DMS79 (cell line): Measurements from ENCODE around the gene SEMA5A.
"Not testable (repeated sequence)": the region's sequence is repeated elsewhere in the genome, so short reads cannot be mapped to it uniquely, and the experiment has no call there.

Experiments
- DNase-seq: peaks from one replicate; lab custom pipeline; 2025; lab: John Stamatoyannopoulos, UW

SEMA5A gene

DNA sequence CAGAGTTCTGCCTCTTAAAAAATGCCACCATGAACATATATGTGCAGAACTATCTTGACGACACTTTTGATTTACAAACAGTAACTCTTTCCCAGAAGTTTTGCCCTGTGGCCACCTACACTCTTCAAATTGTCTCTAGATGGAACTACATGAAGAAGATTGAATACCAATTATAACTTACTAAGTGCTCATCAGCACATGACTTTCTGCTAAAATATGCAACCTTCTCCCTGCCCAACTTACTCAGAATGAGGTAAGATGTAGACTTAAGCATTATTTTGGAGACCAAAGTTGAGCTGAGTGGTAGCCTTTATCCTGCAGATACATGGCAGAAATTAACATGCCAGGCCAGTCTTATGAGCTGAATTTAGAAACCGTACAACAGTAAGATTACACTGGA, 105.4 kb downstream of the SEMA5A start:
- no peak for DNase-seq

DNA sequence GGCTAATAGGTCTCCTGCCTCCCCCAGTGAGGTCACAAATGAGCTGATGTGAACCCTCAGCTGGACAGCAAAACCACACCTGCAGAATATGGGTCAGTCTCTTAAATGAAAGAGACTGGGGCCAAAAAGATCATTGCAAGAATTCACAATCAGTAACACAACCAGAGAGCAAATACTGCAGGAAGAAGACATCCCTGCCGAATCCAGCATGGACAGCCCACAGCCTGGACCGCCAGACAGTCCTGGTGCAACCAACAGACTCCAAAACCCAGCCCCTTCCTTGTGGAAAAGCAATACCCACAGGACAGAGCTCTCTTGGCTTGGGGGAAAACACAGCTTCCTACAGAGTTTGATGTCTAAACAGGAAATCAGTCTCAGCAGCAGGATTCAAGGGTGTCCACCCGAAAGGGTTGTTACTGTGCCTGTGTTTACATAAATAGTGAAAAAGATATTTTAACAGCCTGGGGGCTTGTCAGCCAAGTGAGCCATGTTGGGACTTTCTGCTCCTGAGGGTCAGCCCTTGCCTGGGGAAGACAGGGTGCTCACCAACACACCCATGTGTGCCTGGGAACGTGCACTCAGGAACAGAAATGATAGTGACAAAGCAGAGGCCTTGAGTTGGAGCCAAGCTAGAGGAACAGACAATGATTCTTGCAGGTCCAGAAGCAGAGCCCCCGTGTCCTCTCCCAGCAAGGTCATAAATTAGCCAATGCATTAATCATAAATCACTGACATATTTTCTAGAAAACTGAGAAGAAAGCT, 106.2 kb downstream of the SEMA5A start:
- no peak for DNase-seq

DNA sequence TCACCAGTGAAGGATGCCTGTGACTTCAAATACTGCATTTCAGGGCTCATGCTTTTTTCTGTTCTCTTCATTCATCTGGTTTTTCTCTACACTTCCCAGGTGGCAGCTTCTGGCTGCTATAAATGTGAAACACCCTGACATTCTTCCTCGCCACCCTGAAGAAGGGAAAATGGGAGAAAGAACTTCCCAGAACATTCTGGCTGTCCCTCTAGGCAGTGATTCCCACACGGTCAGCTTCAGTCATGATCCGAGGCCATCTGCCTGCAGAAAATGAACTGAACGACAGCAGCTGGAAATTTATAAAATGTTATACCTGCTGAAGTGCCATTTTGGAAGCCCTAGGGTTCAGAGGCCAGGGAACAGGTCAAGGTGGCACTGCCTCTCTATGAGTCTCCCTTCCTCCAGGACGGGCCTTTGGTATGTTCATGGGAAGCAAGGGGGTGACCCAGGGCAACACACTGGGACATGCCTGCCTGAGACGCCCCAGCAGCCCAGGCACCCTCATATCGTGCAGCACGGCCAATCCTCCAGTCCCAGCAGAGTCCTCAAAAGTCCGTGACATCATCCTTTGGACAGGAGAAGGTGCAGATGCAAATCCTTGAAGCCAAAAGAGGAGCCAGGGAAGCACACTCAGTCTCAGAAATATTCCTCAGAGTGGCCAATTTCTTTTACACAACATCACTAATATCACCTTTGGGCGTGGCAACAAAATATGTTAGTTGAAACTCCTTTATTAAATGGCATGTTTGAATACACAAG, 107.1 kb downstream of the SEMA5A start:
- DNase-seq, result no peak

DNA sequence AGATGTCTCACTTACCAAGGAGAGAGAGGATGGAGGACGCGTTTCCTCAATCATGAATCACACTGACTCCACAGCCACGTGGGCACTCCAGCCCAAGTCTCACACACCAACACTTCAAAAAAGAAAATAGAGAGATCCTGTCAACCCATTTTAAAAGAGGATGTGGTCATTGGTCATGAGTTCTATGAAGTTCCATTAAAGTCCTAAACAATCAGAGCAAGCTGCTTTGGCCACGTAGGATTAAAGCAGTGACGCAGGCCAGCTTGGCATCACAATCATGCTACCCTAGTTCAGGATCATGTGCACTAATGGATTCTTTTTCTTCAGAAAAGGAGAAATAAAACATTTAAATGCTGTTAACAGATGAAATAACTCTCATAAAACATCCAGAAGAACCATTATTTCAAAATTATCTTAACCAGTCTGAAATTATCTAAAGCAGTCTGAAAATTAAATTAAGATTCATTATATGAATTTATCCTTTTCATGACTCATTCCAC, 108.1 kb downstream of the SEMA5A start:
- no peak for DNase-seq

DNA sequence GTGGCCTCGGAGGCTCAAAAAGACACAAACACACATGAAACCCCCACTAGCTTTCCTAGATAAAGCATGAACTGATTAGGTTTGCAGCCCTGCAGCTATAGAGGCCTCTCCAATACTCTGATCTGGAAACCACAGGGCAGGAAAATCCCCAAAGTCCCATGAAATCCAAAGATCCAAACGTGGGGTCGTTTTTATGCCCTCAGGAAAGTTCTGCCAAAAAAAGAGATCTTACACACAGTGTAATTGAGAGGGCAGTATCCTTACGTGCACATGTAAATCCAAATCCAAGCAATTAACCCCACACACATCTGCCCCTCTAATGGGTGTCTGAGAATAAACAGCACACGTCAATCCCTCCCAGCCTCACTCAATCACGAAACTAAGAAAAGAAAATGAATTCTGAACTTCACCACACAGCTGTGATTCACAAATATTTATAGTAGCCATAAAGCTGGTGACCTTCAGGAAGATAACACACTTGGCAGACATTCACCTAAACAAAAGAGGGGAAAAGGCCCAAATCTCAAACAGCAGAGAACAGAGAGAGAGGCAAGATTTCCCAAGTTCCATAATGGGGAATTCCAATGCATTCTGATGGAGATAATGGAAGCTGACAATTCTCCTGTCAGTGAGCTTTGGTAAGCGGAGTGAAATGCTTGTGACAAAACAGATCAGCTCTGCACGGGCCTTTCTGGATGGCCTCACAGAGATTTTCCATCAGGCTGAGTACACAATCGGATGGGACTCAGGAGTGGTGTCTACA, 114.2 kb downstream of the SEMA5A start:
- no peak for DNase-seq

DNA sequence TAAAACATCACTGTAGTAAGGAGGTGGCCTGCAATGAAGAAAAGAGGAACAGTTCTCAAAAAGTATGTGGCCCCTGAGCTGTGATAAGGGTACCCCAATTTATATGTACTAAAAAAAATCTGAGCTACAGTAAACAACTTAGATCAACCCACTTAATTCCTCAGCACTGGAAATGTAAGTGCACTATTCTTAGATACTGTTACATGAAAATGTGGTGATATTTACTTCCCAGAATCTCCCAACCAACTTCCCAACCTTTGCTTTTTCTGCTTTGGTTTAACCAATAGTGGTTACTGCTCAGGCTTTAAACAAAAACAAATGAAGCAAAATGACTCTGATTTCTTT, 114.8 kb downstream of the SEMA5A start:
- no peak for DNase-seq

DNA sequence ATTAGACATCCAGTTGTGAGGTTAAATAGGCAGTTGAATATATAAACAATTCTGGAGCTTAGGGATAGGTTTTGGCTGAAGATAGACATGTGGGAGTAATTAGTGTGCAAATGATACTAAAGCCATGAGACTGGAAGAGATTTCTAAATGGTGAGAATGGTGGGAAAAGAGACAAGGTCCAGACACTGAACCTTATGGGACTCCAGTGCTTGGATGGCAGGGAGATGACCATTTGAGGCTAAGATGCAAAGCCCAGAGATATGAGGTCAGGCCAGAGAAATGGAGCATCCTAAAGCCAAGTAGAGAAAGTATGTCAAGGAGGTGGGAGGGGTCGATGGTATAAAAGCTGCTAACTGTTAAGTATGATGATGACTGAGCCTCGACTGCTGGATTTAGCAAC, 115.6 kb downstream of the SEMA5A start:
- DNase-seq, result no peak

DNA sequence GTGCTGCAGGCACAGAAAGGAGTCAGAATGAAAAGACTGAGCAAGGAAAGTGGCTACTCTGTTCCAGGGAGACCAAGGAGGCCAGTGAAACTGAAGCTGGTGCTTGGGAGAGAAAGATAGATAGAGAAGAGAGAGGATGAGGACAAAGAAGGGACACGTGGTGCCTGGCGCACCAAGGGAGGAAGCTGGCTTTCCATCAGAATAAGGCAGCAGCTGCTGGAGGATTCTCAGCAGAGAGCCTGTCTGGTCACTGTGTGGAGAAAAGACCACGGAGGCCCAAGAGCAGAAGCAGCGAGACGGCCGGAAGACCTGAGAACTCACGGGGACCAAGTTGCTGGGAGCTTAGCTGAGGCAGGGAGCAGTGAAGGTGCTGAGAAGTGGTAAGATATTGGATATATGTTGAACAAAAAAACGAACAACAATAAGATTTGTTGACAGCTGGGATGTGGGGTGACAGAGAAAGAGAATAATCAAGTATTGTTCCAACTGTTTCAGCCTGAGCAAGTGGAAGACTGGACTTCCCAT, 116.1 kb downstream of the SEMA5A start:
- DNase-seq, result no peak

DNA sequence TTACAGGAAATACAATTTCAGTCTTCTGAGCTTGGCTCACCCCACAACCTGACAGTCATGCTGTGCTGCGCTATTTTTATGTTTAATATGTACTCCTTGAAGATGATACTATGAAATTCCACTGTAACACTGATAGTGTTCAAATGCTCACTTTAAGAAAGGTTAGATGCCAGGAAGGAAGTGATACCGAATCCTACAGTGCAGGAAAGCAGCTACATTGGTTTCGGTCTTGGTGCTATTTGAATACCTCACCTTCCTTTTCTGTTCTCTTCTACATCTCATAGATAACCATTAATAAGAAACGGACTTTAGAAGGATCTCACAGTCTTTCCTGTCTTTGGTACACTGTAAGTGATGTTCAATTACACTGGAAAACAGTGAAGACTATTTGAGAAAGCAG, 117.6 kb downstream of the SEMA5A start:
- no peak for DNase-seq

DNA sequence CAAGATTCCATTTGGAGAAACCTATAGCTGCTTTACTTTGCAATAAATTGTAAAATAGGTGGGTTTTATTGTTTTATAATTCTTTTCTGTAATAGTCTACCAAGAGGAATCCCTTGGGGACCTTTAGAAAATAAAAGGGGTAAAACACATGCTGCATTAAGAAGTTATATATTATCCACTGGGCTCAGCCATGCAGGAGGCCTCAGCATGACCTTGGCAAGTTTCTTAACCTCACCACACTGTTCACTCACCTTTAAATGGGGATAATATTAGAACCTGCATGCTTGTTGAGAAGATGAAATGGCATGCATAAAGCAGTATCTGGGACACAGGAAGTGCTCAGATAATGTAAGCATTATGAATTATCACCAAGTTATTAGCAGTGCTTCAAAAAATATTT, 120.2 kb downstream of the SEMA5A start:
- no peak for DNase-seq

DNA sequence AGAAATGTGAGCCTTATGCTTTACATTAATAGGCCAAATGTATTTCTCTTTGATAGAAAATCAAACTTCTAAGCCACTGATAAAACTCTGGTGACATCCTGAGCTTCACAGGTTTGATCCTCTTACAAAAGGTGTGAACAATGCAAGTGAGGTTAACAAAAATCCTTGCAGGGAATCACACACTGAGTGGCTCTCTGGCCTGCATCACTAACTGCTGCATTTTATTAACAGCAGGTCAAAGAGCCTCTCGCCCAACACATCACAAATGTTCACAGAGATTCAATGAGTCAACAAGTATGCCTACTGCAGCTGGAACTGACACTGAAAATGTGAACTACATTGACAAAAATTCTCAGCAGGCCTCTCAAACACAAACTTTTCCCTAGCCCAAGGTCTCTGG, 122.3 kb downstream of the SEMA5A start:
- no peak for DNase-seq

DNA sequence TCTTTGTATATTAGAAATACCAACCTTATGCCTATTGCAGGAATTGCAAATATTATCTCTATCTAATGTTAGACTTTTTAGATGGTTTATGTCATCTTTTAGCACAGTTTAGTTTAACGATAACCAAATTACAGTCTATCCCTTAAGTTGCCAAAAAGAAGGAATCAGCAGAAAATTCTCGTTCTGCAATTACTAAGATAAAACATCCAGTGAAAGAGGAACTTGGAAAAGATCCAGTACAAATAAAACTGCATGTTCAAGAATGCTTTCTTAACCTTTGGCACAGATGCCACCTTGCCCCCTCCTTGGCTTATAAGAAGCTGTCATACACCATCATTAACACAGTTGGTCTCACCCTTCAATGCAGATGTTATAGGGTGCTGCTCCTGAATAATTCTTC, 124.0 kb downstream of the SEMA5A start:
- DNase-seq, result no peak

DNA sequence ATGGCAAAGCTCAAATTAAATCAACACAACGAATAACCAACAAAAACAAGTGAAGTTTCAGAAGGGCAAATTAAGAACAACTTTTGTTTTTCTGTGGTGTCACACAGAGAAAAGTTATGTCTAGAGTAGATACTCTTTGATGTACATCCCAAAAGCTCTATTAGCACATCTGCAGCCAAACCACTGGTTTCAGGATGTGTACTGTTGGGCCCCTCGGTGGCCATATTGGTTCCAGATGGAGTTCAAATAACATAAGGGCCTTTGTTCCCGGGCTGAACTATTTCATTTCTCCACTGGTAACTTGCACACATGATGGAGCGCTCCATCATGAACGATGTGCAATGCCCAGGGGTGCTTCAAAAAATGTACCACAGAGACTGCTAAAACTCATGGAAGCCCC, 126.1 kb downstream of the SEMA5A start:
- no peak for DNase-seq

DNA sequence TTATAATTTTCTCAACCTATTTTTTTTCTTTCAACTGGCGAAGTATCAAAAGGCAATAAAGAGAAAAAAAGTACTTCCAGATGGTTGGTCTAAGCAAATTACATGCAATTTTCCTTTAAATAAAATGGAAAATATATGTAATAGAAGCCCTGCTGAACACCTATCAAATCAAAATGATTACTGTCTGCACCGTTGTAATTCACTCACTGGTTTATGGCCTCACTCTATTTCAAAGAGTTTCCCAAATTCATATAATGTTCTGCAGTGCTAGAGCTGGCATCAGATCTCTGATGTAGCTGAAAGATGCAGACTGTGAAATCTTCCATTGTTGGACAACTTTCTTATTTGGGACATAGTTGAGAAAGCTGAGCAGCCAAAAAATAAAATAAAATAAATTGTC, 130.3 kb downstream of the SEMA5A start:
- DNase-seq, result no peak

DNA sequence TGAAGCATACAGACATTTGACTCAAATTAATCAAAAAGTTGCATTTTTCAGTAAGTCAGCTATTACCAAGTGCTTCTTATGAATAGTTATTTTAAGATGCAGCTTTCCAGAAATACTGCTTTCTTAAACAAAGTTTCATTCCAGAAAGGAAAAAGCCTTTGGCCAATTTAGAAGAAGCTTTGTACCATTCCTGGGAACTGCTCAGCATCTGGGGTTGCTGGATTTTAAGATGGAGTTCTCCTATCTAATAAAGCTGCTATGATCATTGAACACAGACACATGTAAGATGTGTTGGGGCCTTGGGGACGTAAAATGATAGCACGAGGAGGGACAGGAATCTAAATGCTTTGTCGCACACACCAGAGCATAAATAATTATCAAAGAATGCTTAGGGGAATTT, 130.8 kb downstream of the SEMA5A start:
- DNase-seq, result no peak

DNA sequence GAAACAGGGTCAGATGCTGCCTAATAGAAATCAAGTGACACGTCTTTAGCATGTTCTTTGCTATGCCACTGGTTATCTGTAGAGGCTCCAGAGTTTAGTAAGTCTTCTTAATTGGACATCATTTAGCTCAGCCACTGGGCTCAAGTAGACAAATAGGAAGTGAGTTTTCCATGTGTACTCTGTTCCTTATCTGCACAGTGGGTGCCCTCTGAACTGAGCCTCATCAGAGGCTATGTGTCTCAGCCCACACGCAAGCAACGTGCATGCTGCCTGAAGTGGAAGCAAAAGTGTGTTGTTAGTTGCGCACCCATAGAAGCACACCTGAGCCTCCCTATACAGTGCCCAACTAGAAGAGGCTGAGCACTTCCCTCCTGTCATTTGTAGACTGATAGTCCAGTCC, 134.7 kb downstream of the SEMA5A start:
- no peak for DNase-seq

DNA sequence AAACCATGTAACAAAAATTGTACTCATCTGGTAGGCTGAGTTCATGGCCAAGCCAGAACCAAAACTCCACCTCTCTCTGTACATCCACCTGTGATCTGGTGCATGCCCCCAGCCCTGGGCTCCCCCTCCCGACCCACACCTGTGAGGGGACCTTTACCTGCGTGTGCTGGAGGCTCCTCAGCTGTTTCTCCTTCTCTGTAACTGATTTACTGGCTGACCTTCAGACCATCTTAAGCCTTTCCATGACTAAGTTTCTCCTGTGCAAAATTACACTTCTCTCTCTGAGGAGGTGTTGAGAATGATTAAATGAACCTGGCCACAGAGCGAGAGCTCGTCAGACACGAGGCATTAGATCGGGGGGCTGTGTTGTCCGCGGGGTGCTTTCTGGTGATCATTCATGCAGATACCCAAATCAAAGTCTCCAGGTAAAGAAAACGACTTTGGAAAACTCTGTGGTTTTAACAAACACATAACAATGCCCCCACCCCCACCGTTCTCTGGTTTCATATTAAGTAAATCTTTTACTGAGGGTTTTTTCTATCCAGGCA, 136.4 kb downstream of the SEMA5A start:
- DNase-seq, result no peak

DNA sequence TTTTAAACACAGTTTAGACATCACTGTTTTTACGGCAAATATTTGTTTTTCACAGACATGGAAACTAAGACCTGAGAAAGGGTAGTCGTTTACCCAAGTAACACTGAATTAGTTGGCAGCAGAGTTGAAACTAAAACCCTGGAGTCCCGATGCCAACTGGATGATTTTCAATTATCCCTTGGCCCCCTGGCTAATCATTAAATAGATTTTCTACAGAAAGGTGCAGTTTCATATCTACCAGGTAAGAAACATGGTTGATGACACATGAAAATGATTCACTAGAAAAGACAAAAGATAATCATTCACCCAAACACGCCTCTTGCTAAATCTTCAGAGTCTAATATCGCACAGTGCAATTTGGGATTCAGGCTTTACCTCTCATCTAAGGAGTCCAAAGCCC, 136.9 kb downstream of the SEMA5A start:
- DNase-seq, result no peak

DNA sequence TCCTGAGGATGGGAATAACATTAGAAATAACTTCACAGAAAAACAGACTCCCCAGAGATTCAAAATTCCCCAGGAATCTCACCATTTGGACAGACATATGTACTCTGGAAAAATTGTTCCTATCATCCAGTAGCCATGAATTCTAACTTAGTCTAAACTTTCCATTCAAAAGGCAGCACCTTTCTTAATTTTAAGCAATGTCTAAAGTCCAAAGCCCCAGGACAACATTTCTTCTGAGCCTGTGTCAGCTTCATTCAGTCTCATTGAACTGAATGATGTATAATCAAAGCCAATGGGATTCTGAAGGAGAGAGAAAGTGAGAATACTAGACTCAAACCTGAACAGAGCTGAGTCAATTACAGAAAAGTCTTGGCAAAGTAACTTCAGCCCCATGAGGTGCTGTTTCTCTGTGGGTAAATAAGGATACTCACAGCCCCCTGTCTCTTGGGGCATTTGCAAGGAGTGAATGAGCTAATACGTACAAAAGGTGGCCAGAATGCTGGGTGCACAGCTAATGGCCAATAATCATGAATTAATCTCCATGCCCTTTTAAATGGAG, 140.6 kb downstream of the SEMA5A start:
- no peak for DNase-seq

DNA sequence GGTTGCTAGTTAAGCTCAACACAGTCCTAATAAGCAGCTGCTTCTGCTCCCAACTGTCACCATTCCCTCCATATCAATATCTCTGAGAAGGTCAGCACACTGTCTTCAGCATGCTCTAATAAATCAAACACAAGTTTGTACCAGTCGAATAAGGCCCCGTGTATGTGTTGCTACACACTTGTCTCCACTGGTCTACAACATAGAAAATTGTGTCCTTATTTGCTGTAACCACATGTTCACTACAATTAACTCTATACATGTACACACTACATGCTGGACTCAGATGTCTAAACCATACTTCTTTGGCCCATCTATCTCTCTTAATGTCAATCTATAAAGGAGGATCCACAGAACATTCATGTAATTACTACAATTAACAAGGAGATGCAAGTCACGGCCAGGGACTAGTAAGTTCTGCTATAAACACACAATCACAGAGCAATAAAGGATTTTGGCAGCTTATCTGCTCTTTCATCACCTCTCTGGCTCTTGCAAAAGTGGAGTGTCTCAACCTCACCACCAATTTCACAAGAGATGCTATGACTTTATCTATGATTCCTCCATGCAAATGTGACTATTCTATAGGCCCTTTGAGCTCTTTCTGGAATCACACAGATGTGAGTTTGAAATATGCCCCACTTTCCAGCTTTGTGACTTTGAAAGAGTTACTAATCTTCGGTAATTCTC, 143.9 kb downstream of the SEMA5A start:
- no peak for DNase-seq

DNA sequence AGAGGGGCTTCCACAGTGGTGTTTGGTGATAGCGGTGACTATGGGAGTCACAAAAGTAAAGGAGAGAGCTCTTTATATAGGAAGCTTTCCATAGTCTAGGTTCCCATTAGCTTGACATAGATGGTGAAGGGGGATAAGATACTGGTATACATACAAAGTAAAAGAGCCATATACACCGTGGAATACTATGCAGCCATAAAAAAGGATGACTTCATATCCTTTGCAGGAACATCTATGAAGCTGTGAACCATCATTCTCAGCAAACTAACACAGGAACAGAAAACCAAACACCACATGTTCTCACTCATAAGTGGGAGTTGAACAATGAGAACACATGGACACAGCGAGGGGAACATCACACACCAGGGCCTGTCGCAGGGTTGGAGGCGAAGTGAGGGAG, 146.1 kb downstream of the SEMA5A start:
- not testable (repeated sequence) for DNase-seq
